Stomach (tissue), 4 donors: Measurements from ENCODE around the gene TOGARAM1.

Experiments used
- EP300 ChIP-seq: sonication (generic); formaldehyde crosslinking; IDR thresholded peaks from one replicate; pipeline ENCODE4 v1.6.1; 2017; ENCODE audit warnings: antibody characterized with exemption
- POLR2A ChIP-seq, 4 donors: fragments of 450-650 bp; IDR thresholded peaks; one replicate each; pipeline ENCODE4 v1.6.1; 2016; ENCODE audit warnings: antibody characterized with exemption in 4 of 4, control low read depth in 2 of 4, mild to moderate bottlenecking in 1 of 4, moderate library complexity in 1 of 4
- POLR2AphosphoS5 ChIP-seq, 3 donors: sonication (generic); formaldehyde crosslinking; IDR thresholded peaks; one replicate each; pipeline ENCODE4 v1.6.1; 2016; ENCODE audit warnings: antibody characterized with exemption in 3 of 3
- TF ChIP-seq, protein P1 (sequence below), 7 experiments: fragments of 450-650 bp in 4 of 7; fragments of 200-600 bp in 3 of 7; sonication (generic) in 3 of 7; IDR thresholded peaks; one replicate each; pipeline ENCODE4 v1.5.1; 2016 to 2019; ENCODE audit warnings: antibody characterized with exemption in 7 of 7, control low read depth in 2 of 7, mild to moderate bottlenecking in 1 of 7

DNA sequence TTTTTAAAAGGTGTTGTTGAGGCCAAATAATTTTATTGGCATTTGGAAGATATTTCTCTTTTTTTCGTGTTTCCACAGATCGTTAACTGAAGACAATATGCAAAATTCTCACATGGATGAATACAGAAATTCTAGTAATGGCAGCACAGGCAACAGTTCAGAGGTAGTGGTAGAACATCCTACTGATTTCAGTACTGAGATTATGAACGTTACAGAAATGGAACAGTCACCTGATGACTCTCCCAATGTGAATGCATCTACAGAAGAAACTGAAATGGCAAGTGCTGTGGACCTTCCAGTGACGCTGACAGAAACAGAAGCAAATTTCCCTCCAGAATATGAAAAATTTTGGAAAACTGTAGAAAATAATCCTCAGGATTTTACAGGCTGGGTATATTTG lies 133.2 kb downstream of the TOGARAM1 start:
- TF ChIP-seq, protein P1, sequence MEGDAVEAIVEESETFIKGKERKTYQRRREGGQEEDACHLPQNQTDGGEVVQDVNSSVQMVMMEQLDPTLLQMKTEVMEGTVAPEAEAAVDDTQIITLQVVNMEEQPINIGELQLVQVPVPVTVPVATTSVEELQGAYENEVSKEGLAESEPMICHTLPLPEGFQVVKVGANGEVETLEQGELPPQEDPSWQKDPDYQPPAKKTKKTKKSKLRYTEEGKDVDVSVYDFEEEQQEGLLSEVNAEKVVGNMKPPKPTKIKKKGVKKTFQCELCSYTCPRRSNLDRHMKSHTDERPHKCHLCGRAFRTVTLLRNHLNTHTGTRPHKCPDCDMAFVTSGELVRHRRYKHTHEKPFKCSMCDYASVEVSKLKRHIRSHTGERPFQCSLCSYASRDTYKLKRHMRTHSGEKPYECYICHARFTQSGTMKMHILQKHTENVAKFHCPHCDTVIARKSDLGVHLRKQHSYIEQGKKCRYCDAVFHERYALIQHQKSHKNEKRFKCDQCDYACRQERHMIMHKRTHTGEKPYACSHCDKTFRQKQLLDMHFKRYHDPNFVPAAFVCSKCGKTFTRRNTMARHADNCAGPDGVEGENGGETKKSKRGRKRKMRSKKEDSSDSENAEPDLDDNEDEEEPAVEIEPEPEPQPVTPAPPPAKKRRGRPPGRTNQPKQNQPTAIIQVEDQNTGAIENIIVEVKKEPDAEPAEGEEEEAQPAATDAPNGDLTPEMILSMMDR (IDR thresholded peaks at IDR 0.05), result no peak
- TF ChIP-seq POLR2A (IDR thresholded peaks at IDR 0.05) (no peak), EP300 (no peak), POLR2AphosphoS5 (IDR thresholded peaks at IDR 0.05) (no peak)
